GF-D8 (cell line): ENCODE results near the gene SCYL3.
"Not testable (repeated sequence)": the region's sequence is repeated elsewhere in the genome, so short reads cannot be mapped to it uniquely, and the experiment has no call there.

Source experiments
- DNase-seq: peaks from one replicate; lab custom pipeline; 2025; lab: John Stamatoyannopoulos, UW

SCYL3 gene

GRCh38 chr1:169871988-169872387 lies 21.7 kb downstream of the SCYL3 start:
- not testable (repeated sequence) for DNase-seq

GRCh38 chr1:169869426-169869825 lies 24.3 kb downstream of the SCYL3 start:
- no peak for DNase-seq

- no peak for DNase-seq
Measured at GRCh38 chr1:169868978-169869377, 24.7 kb downstream of the SCYL3 start.

- no peak for DNase-seq
Measured at GRCh38 chr1:169867012-169867675, 26.6 kb downstream of the SCYL3 start.

- no peak for DNase-seq
Measured at GRCh38 chr1:169866577-169866976, 27.1 kb downstream of the SCYL3 start.

GRCh38 chr1:169864531-169864930 lies 29.2 kb downstream of the SCYL3 start:
- DNase-seq = not testable (repeated sequence)

GRCh38 chr1:169860750-169861149 lies 32.9 kb downstream of the SCYL3 start:
- DNase-seq = no peak

GRCh38 chr1:169860187-169860586 lies 33.5 kb downstream of the SCYL3 start:
- DNase-seq = peak; percentile 26

GRCh38 chr1:169859001-169859400 lies 34.7 kb downstream of the SCYL3 start:
- no peak for DNase-seq

GRCh38 chr1:169858467-169858866 lies 35.2 kb downstream of the SCYL3 start:
- no peak for DNase-seq

GRCh38 chr1:169853341-169853740 lies 40.4 kb downstream of the SCYL3 start:
- DNase-seq = no peak

- DNase-seq = no peak
Measured at GRCh38 chr1:169849346-169850022, 44.2 kb downstream of the SCYL3 start.

- DNase-seq = no peak
Measured at GRCh38 chr1:169848456-169848855, 45.2 kb downstream of the SCYL3 start.

- no peak for DNase-seq
Measured at GRCh38 chr1:169844941-169845608, 48.6 kb downstream of the SCYL3 start.

- no peak for DNase-seq
Measured at GRCh38 chr1:169838942-169839341, 54.8 kb downstream of the SCYL3 start.

- no peak for DNase-seq
Measured at GRCh38 chr1:169836198-169836597, 57.5 kb downstream of the SCYL3 start.

- no peak for DNase-seq
Measured at GRCh38 chr1:169835647-169836046, 58.0 kb downstream of the SCYL3 start.

- no peak for DNase-seq
Measured at GRCh38 chr1:169834869-169835268, 58.8 kb downstream of the SCYL3 start.

GRCh38 chr1:169833179-169833901 lies 60.4 kb downstream of the SCYL3 start:
- no peak for DNase-seq

GRCh38 chr1:169829671-169830070 lies 64.0 kb downstream of the SCYL3 start:
- DNase-seq = no peak

- DNase-seq = no peak
Measured at GRCh38 chr1:169824153-169824552, 69.5 kb downstream of the SCYL3 start.

GRCh38 chr1:169821500-169821899 lies 72.2 kb downstream of the SCYL3 start:
- DNase-seq = no peak

GRCh38 chr1:169816617-169817016 lies 77.1 kb downstream of the SCYL3 start:
- DNase-seq = no peak
